K562 (cell line): ENCODE data around the gene PLEKHM2. TPM values are rescaled to one million over a fixed set of nuclear protein-coding genes. Genes with fewer than 3 reads are reported as not detected.
A peak's percentile ranks its signal among the peaks of the same experiment; 100 is the strongest.

ENCODE experiments used
- ATAC-seq: fragments of 200-7000 bp; cut with Tn5 transposase; 3 replicates; pipeline ENCODE4 v1.9.1; 2020; ENCODE audit warnings: moderate library complexity
- BruUV-seq: library from RNA; stranded (reverse); fragments of 400-500 nt; replicated peaks from 2 replicates; lab custom pipeline; 2021; lab: Mats Ljungman, UMichigan
- CTCF ChIA-PET: fragments of 300-600 bp; formaldehyde crosslinking; extraction: SDS; loops from one replicate; lab custom pipeline; 2021; ENCODE audit warnings: low intra/inter-chr PET ratio; lab: Yijun Ruan, JAX
- POLR2A ChIA-PET: fragments of 300-600, 350-650 bp; sonication (Branson Sonifier 250); formaldehyde crosslinking; extraction: SDS; loops from one replicate; lab custom pipeline; 2021; ENCODE audit warnings: antibody characterized with exemption, inconsistent platforms; lab: Yijun Ruan, JAX
- DNase-seq, 4 experiments: peaks; one replicate each; pipeline versions ENCODE4 v3.0.0 to v3.0.0-alpha.2; 2011 to 2018; ENCODE audit warnings: low spot score in 3 of 4, mixed read lengths in 3 of 4; ENCODE audit errors: extremely low read depth in 1 of 4
- FAIRE-seq: peaks from 2 replicates; lab custom pipeline; 2011; peaks lifted over from hg19 to GRCh38; lab: Jason Lieb, UNC
- H2AFZ ChIP-seq: 2 replicates; pipeline ENCODE4 v1.6.0; 2011; ENCODE audit warnings: low read depth, low read length, control low read depth, inconsistent platforms
- H3K27ac ChIP-seq: fragments of 200-600 bp; 3 replicates; pipeline ENCODE4 v1.8.0; 2011; ENCODE audit warnings: low read depth, mild to moderate bottlenecking, control low read depth, inconsistent platforms, low read length, moderate library complexity, mixed read lengths; ENCODE audit errors: extremely low read depth
- H3K27me3 ChIP-seq, 2 experiments: fragments of 300-600 bp in 1 of 2; 2 replicates in 1 of 2; 3 replicates in 1 of 2; pipeline versions ENCODE4 v1.6.0 to v1.8.0; 2011; ENCODE audit warnings: inconsistent platforms in 2 of 2, low read length in 2 of 2, mild to moderate bottlenecking in 1 of 2, mixed read lengths in 1 of 2, moderate library complexity in 1 of 2; ENCODE audit not compliant: control insufficient read depth in 2 of 2, insufficient read depth in 2 of 2
- H3K36me3 ChIP-seq: fragments of 300-600 bp; 3 replicates; pipeline ENCODE4 v1.8.0; 2011; ENCODE audit warnings: mild to moderate bottlenecking, low read length, inconsistent platforms; ENCODE audit not compliant: control insufficient read depth, insufficient read depth
- H3K4me1 ChIP-seq, 2 experiments: fragments of 200-600 bp in 1 of 2; replicated peaks in 1 of 2; 2 replicates in 1 of 2; 3 replicates in 1 of 2; pipeline versions ENCODE4 v1.5.1 to v1.8.0; 2011; ENCODE audit warnings: inconsistent platforms in 2 of 2, low read length in 2 of 2, mild to moderate bottlenecking in 1 of 2, mixed read lengths in 1 of 2, moderate library complexity in 1 of 2; ENCODE audit not compliant: control insufficient read depth in 2 of 2, insufficient read depth in 2 of 2
- H3K4me2 ChIP-seq: 2 replicates; pipeline ENCODE4 v1.6.1; 2011; ENCODE audit warnings: low read length, control low read depth, inconsistent platforms, mixed read lengths; ENCODE audit not compliant: insufficient read depth
- H3K4me3 ChIP-seq: fragments of 200-600 bp; sonication (generic), shearing (Covaris generic); 2 replicates; pipeline ENCODE4 v1.5.1; 2016; ENCODE audit warnings: control low read depth, inconsistent platforms
- H3K79me2 ChIP-seq: fragments of 200-600 bp; 3 replicates; pipeline ENCODE4 v1.8.0; 2011; ENCODE audit warnings: low read length, inconsistent platforms; ENCODE audit not compliant: control insufficient read depth, insufficient read depth
- H3K9ac ChIP-seq, 2 experiments: 2 replicates each; pipeline versions ENCODE4 v1.6.0 to v1.6.1; 2011; ENCODE audit warnings: low read depth in 2 of 2, low read length in 2 of 2, control low read depth in 1 of 2, inconsistent platforms in 1 of 2, mild to moderate bottlenecking in 1 of 2, mixed read lengths in 1 of 2; ENCODE audit not compliant: insufficient read depth in 1 of 2
- H3K9me1 ChIP-seq: one replicate; pipeline ENCODE4 v1.6.0; 2011; ENCODE audit warnings: inconsistent platforms, mild to moderate bottlenecking, low read length, moderate library complexity; ENCODE audit not compliant: control insufficient read depth, insufficient read depth
- H3K9me3 ChIP-seq: replicated peaks from 2 replicates; pipeline ENCODE4 v1.5.1; 2011; ENCODE audit warnings: low read depth, low read length, inconsistent platforms; ENCODE audit not compliant: control insufficient read depth, insufficient read depth
- H4K20me1 ChIP-seq: replicated peaks from 2 replicates; pipeline ENCODE4 v1.6.1; 2011; ENCODE audit warnings: low read length, inconsistent platforms, mixed read lengths; ENCODE audit not compliant: control insufficient read depth, insufficient read depth
- ATF3 ChIP-seq, 2 experiments: fragments of 450-650 bp in 1 of 2; sonication (generic) in 1 of 2; formaldehyde crosslinking in 1 of 2; IDR thresholded peaks in 1 of 2; conservative IDR thresholded peaks in 1 of 2; 2 replicates each; pipeline versions ENCODE4 v1.6.1 to v1.8.1; 2016 to 2023; ENCODE audit warnings: mild to moderate bottlenecking in 2 of 2, moderate library complexity in 2 of 2, inconsistent platforms in 1 of 2, missing genetic modification reagents in 1 of 2
- KDM5B ChIP-seq: fragments of 200-600 bp; sonication (generic); IDR thresholded peaks from 2 replicates; pipeline ENCODE4 v1.6.1; 2012; ENCODE audit warnings: low read depth, mild to moderate bottlenecking, moderate library complexity, low read length, control low read depth, inconsistent platforms; ENCODE audit not compliant: insufficient replicate concordance
- LEF1 ChIP-seq: fragments of 450-650 bp; IDR thresholded peaks from 2 replicates; pipeline ENCODE4 v1.6.1; 2016; ENCODE audit warnings: mild to moderate bottlenecking
- NR2C2 ChIP-seq, 2 experiments: fragments of 200-800 bp in 1 of 2; sonication (Bioruptor generic) in 1 of 2; sonication (generic) in 1 of 2; formaldehyde crosslinking in 1 of 2; IDR thresholded peaks; 2 replicates each; pipeline versions ENCODE4 v1.6.1 to v1.8.0; 2016 to 2022; ENCODE audit warnings: mild to moderate bottlenecking in 1 of 2, missing compliant biosample characterization in 1 of 2, missing genetic modification characterization in 1 of 2, missing genetic modification reagents in 1 of 2
- SIN3B ChIP-seq: fragments of 450-650 bp; IDR thresholded peaks from 2 replicates; pipeline ENCODE4 v1.6.1; 2017; ENCODE audit warnings: low read depth, mild to moderate bottlenecking, moderate library complexity
- ZNF146 ChIP-seq: IDR thresholded peaks from one replicate; pipeline ENCODE4 v1.6.1; 2018; ENCODE audit warnings: missing compliant biosample characterization; ENCODE audit not compliant: unreplicated experiment
- WGBS: fragments of 100-300 bp; shearing (Covaris generic); methylation state at CpG from one replicate; pipeline ENCODE4 v1.1.6; 2016; ENCODE audit warnings: low coverage, mixed read lengths; ENCODE audit not compliant: insufficient coverage; ENCODE audit errors: missing lambda C conversion rate; 5-methylcytosine and 5-hydroxymethylcytosine counted together
- in situ Hi-C: fragments of 300-500 bp; cut with MboI; formaldehyde crosslinking; loops from 4 replicates; pipeline ENCODE4 v1.15.0; 2018; ENCODE audit warnings: inconsistent platforms, mixed read lengths
- intact Hi-C: fragments of 100-400 bp; cut with micrococcal nuclease; formaldehyde crosslinking; loops from 2 replicates; pipeline ENCODE4 v1.14.2; 2022
- polyA plus RNA-seq, 8 experiments: library from polyadenylated mRNA; depleted of rRNA in 4 of 8; stranded (reverse) in 5 of 8; unstranded in 3 of 8; fragments of >200 nt; fragmentation: Nextera tagmentation in 2 of 8; fragmentation: Illumina TruSeq in 1 of 8; extraction: Ambion mirVana in 2 of 8; extraction: Trizol in 1 of 8; gene quantifications; 2 replicates each; pipeline versions ENCODE4 v1.2.1 to v1.2.3, GENCODE V29; 2011 to 2014; ENCODE audit warnings: inconsistent platforms in 1 of 8, missing spikeins in 1 of 8
- total RNA-seq, 7 experiments: library from RNA; depleted of rRNA in 6 of 7; stranded (reverse); fragments of >200 nt in 6 of 7; fragmentation: Illumina TruSeq in 2 of 7; extraction: Trizol in 2 of 7; gene quantifications; 2 replicates each; pipeline versions ENCODE4 v1.2.1 to v1.2.3, GENCODE V29; 2011 to 2021; ENCODE audit warnings: low replicate concordance in 1 of 7

PLEKHM2 gene
- total and polyA plus RNA-seq, 9 of the 15 experiments (the other 6 are each of a cell fraction or from before 2014, with no cell fraction given) = 0.27 to 63.7 (median 33.2) TPM

- in situ Hi-C loops (no loop called here), intact Hi-C loops (no loop called here)
- 45% methylated on average over 4 of the region's 4 CpGs for WGBS
- ATAC-seq (no peak), DNase-seq (no peak), FAIRE-seq (peak; percentile 48)
- Histone ChIP-seq H3K27ac (no peak overlapping the region), H3K4me2 (peak overlapping the region; percentile 30), H3K4me1 (peaks cover 18 to 31% of the 10 kb centered on the region in 2 experiments; a peak in 4 of 5 replicates), H4K20me1 (no peaks in the 10 kb centered on the region), H2AFZ (no peak overlapping the region), H3K4me3 (peak overlapping the region; percentile 4; the same call in 1 of the 2 replicates), H3K79me2 (peaks cover 62% of the 10 kb centered on the region), H3K27me3 (no peaks in the 10 kb centered on the region), H3K9me1 (no peaks in the 10 kb centered on the region), H3K9ac (peak overlapping the region in 1 of 2 experiments; percentile 83; a peak in 1 of 4 replicates), H3K9me3 (no peaks in the 10 kb centered on the region; the same call in 1 of the 2 replicates), H3K36me3 (peaks cover 27% of the 10 kb centered on the region)
- POLR2A ChIA-PET = interaction anchor here (0.6 to 2.0 kb wide), 6 partner anchors 9 to 21 kb away, joined by 3 to 7 read pairs (median 4); no protein-coding TSS in a partner anchor
- TF ChIP-seq NR2C2 (CRISPR knock-in tag; IDR thresholded peaks at IDR 0.05) = no peak
- no peak for TF ChIP-seq NR2C2 (tag; IDR thresholded peaks at IDR 0.05)
- no peak for TF ChIP-seq LEF1
- no peak for TF ChIP-seq KDM5B
- TF ChIP-seq ATF3 (IDR thresholded peaks at IDR 0.05) = no peak
- TF ChIP-seq ATF3 (CRISPR knock-in tag; conservative IDR thresholded peaks at IDR 0.05) = peak; percentile 42; the same call in 1 of the 2 replicates
- no peak for TF ChIP-seq ZNF146 (CRISPR knock-in tag)
- no peak for TF ChIP-seq SIN3B
- CTCF ChIA-PET = no interaction called here
- TSS peak; percentile 74 for BruUV-seq
Measured at GRCh38 chr1:15685820-15686219, 1.7 kb downstream of the PLEKHM2 start.
